H1 (cell line): ENCODE data around the gene GABRR3. TPM values are rescaled to one million over a fixed set of nuclear protein-coding genes. Genes with fewer than 3 reads are reported as not detected.

Experiments used
- CTCF ChIA-PET: fragments of 300-600 bp; sonication (Branson Sonifier 250); formaldehyde crosslinking; loops from one replicate; lab custom pipeline; 2021; ENCODE audit not compliant: partially characterized antibody; lab: Charles Lee
- POLR2A ChIA-PET: fragments of 300-600 bp; sonication (Branson Sonifier 250); formaldehyde crosslinking; loops from one replicate; lab custom pipeline; 2021; ENCODE audit warnings: inconsistent platforms; ENCODE audit not compliant: partially characterized antibody; lab: Charles Lee
- DNase-seq, 2 experiments: peaks; one replicate each; pipeline versions ENCODE4 v3.0.0 to v3.0.0-alpha.2; 2010 to 2022; ENCODE audit warnings: low spot score in 2 of 2, low read depth in 1 of 2, mixed read lengths in 1 of 2
- FAIRE-seq: peaks from 2 replicates; lab custom pipeline; 2011; peaks lifted over from hg19 to GRCh38; lab: Jason Lieb, UNC
- H2AFZ ChIP-seq: 2 replicates; pipeline ENCODE4 v1.8.1; 2012; ENCODE audit warnings: low read length, inconsistent platforms
- H2AK5ac ChIP-seq: 2 replicates; pipeline ENCODE4 v1.6.1; 2013; ENCODE audit warnings: low read depth, low read length
- H2BK120ac ChIP-seq: replicated peaks from 2 replicates; pipeline ENCODE3; 2013; ENCODE audit warnings: low read depth, low read length, inconsistent platforms
- H2BK12ac ChIP-seq: 2 replicates; pipeline ENCODE4 v1.6.1; 2013; ENCODE audit warnings: low read depth, low read length
- H2BK15ac ChIP-seq: 2 replicates; pipeline ENCODE4 v1.6.1; 2013; ENCODE audit warnings: low read length
- H2BK20ac ChIP-seq: 2 replicates; pipeline ENCODE4 v1.6.1; 2013; ENCODE audit warnings: low read length
- H2BK5ac ChIP-seq: 2 replicates; pipeline ENCODE4 v1.6.1; 2013; ENCODE audit warnings: low read depth, low read length
- H3K14ac ChIP-seq: 2 replicates; pipeline ENCODE4 v1.6.1; 2013; ENCODE audit warnings: inconsistent platforms; ENCODE audit not compliant: insufficient read length
- H3K18ac ChIP-seq: 2 replicates; pipeline ENCODE4 v1.6.1; 2013; ENCODE audit warnings: low read length; ENCODE audit errors: extremely low read depth
- H3K23ac ChIP-seq: 2 replicates; pipeline ENCODE4 v1.6.1; 2013; ENCODE audit warnings: inconsistent platforms; ENCODE audit not compliant: insufficient read length
- H3K23me2 ChIP-seq: 2 replicates; pipeline ENCODE4 v1.6.1; 2013; ENCODE audit warnings: low read depth, low read length
- H3K27ac ChIP-seq: 2 replicates; pipeline ENCODE4 v1.6.1; 2011; ENCODE audit warnings: low read depth, low read length, inconsistent platforms
- H3K27me3 ChIP-seq, 4 experiments: replicated peaks in 1 of 4; 1 replicate in 1 of 4; 2 replicates in 3 of 4; pipeline versions ENCODE4 v1.6.1 to v1.8.1; 2011 to 2013; ENCODE audit warnings: low read length in 3 of 4, mild to moderate bottlenecking in 3 of 4, inconsistent platforms in 2 of 4, mixed read lengths in 2 of 4, moderate library complexity in 1 of 4; ENCODE audit not compliant: control insufficient read depth in 3 of 4, insufficient read depth in 3 of 4; ENCODE audit errors: extremely low read depth in 1 of 4
- H3K36me3 ChIP-seq, 4 experiments: 2 replicates each; pipeline versions ENCODE4 v1.6.1 to v1.8.1; 2011 to 2013; ENCODE audit warnings: mild to moderate bottlenecking in 4 of 4, low read length in 3 of 4, moderate library complexity in 2 of 4, control low read depth in 1 of 4, inconsistent platforms in 1 of 4; ENCODE audit not compliant: insufficient read depth in 4 of 4, control insufficient read depth in 2 of 4
- H3K4ac ChIP-seq: replicated peaks from 2 replicates; pipeline ENCODE3; 2013; ENCODE audit warnings: low read length, low read depth, mixed read lengths, inconsistent platforms; ENCODE audit not compliant: insufficient read length
- H3K4me1 ChIP-seq, 4 experiments: replicated peaks in 1 of 4; 1 replicate in 1 of 4; 2 replicates in 3 of 4; pipeline versions ENCODE4 v1.6.1 to v1.8.1; 2011 to 2013; ENCODE audit warnings: low read length in 3 of 4, inconsistent platforms in 2 of 4, mixed read lengths in 1 of 4; ENCODE audit not compliant: insufficient read depth in 4 of 4, control insufficient read depth in 3 of 4
- H3K4me2 ChIP-seq, 2 experiments: 2 replicates each; pipeline versions ENCODE4 v1.6.1 to v1.8.1; 2011 to 2013; ENCODE audit warnings: low read depth in 2 of 2, low read length in 2 of 2, control low read depth in 1 of 2, inconsistent platforms in 1 of 2, mild to moderate bottlenecking in 1 of 2; ENCODE audit not compliant: insufficient read depth in 1 of 2
- H3K4me3 ChIP-seq, 4 experiments: fragments of 200-600, 300-600 bp in 1 of 4; sonication (generic), shearing (Covaris generic), sonication (Bioruptor Twin) in 1 of 4; 2 replicates each; pipeline versions ENCODE4 v1.5.1 to v1.8.1; 2011 to 2016; ENCODE audit warnings: low read length in 4 of 4, low read depth in 3 of 4, control low read depth in 2 of 4, inconsistent platforms in 2 of 4, mild to moderate bottlenecking in 2 of 4, mixed read lengths in 1 of 4, moderate library complexity in 1 of 4; ENCODE audit not compliant: insufficient read depth in 2 of 4; ENCODE audit errors: extremely low read depth in 1 of 4
- H3K56ac ChIP-seq: replicated peaks from 2 replicates; pipeline ENCODE3; 2013; ENCODE audit warnings: low read depth, mild to moderate bottlenecking, mixed read lengths, low read length, inconsistent platforms; ENCODE audit not compliant: insufficient read length
- H3K79me1 ChIP-seq: 2 replicates; pipeline ENCODE4 v1.6.1; 2013; ENCODE audit warnings: low read depth, low read length, control low read depth
- H3K79me2 ChIP-seq, 2 experiments: 2 replicates each; pipeline versions ENCODE4 v1.6.1 to v1.8.1; 2012 to 2013; ENCODE audit warnings: low read length in 2 of 2, mild to moderate bottlenecking in 2 of 2, inconsistent platforms in 1 of 2; ENCODE audit not compliant: insufficient read depth in 2 of 2, control insufficient read depth in 1 of 2
- H3K9ac ChIP-seq, 4 experiments: replicated peaks in 1 of 4; 1 replicate in 1 of 4; 2 replicates in 3 of 4; pipeline versions ENCODE4 v1.6.1 to v1.8.1; 2011 to 2013; ENCODE audit warnings: low read depth in 3 of 4, low read length in 3 of 4, control low read depth in 2 of 4, mild to moderate bottlenecking in 2 of 4, moderate library complexity in 2 of 4, inconsistent platforms in 1 of 4; ENCODE audit errors: extremely low read depth in 1 of 4
- H3K9me3 ChIP-seq, 2 experiments: 2 replicates each; pipeline versions ENCODE4 v1.6.1 to v1.8.1; 2012 to 2013; ENCODE audit warnings: mild to moderate bottlenecking in 2 of 2, moderate library complexity in 2 of 2, control low read depth in 1 of 2, inconsistent platforms in 1 of 2, low read depth in 1 of 2, low read length in 1 of 2, mixed read lengths in 1 of 2; ENCODE audit not compliant: insufficient read depth in 2 of 2
- H4K20me1 ChIP-seq, 2 experiments: replicated peaks in 1 of 2; 2 replicates each; pipeline versions ENCODE3 to v1.8.1; 2011 to 2013; ENCODE audit warnings: inconsistent platforms in 2 of 2, low read length in 2 of 2, mild to moderate bottlenecking in 1 of 2; ENCODE audit not compliant: insufficient read depth in 2 of 2, control insufficient read depth in 1 of 2
- H4K5ac ChIP-seq: 2 replicates; pipeline ENCODE4 v1.6.1; 2013; ENCODE audit warnings: low read length, low read depth, mixed read lengths, inconsistent platforms; ENCODE audit not compliant: insufficient read length
- H4K8ac ChIP-seq: 2 replicates; pipeline ENCODE4 v1.8.0; 2013; ENCODE audit warnings: mild to moderate bottlenecking, moderate library complexity, low read length, inconsistent platforms; ENCODE audit not compliant: insufficient read depth; ENCODE audit errors: extremely low read depth
- H4K91ac ChIP-seq: replicated peaks from 2 replicates; pipeline ENCODE3; 2013; ENCODE audit warnings: low read length, mixed read lengths, inconsistent platforms; ENCODE audit not compliant: insufficient read length
- CBX8 ChIP-seq: fragments of 300-800, 300-1000 bp; sonication (generic); IDR thresholded peaks from 2 replicates; pipeline ENCODE4 v1.7.1; 2016; ENCODE audit warnings: low read depth, low read length, borderline replicate concordance
- CHD1 ChIP-seq: IDR thresholded peaks from 2 replicates; pipeline ENCODE4 v1.6.1; 2012; ENCODE audit warnings: low read depth, low read length, improper control_type of control experiment
- CTBP2 ChIP-seq: IDR thresholded peaks from 2 replicates; pipeline ENCODE4 v1.7.0; 2011; ENCODE audit warnings: borderline replicate concordance, mild to moderate bottlenecking, moderate library complexity, mixed read lengths, low read length; ENCODE audit not compliant: insufficient read depth, insufficient read length
- POLR2AphosphoS5 ChIP-seq: IDR thresholded peaks from 2 replicates; pipeline ENCODE4 v1.6.1; 2011; ENCODE audit warnings: low read depth, low read length
- RFX5 ChIP-seq: IDR thresholded peaks from 2 replicates; pipeline ENCODE4 v1.6.1; 2011; ENCODE audit warnings: low read depth, low read length, improper control_type of control experiment, borderline replicate concordance
- SIN3A ChIP-seq, 2 experiments: IDR thresholded peaks in 1 of 2; conservative IDR thresholded peaks in 1 of 2; 2 replicates each; pipeline ENCODE4 v1.6.1; 2011 to 2012; ENCODE audit warnings: low read length in 2 of 2, improper control_type of control experiment in 1 of 2, low read depth in 1 of 2, mild to moderate bottlenecking in 1 of 2
- SRF ChIP-seq: IDR thresholded peaks from 2 replicates; pipeline ENCODE4 v1.6.1; 2011; ENCODE audit warnings: mild to moderate bottlenecking, low read depth, low read length, moderate library complexity
- SUZ12 ChIP-seq: fragments of 200-600 bp; sonication (generic); IDR thresholded peaks from 2 replicates; pipeline ENCODE4 v1.6.1; 2012; ENCODE audit warnings: mild to moderate bottlenecking, inconsistent platforms, low read length, moderate library complexity, mixed read lengths
- TAF1 ChIP-seq: IDR thresholded peaks from 2 replicates; pipeline ENCODE4 v1.6.1; 2011; ENCODE audit warnings: mild to moderate bottlenecking, low read depth, low read length
- WGBS, 2 experiments: shearing (Covaris generic) in 1 of 2; methylation state at CpG; one replicate each; pipeline versions ENCODE4 v1.1.6 to v1.1.7; 2013 to 2015; ENCODE audit warnings: low lambda C conversion rate in 2 of 2, mixed read lengths in 2 of 2, inconsistent platforms in 1 of 2, low coverage in 1 of 2, missing lambda C conversion rate in 1 of 2; ENCODE audit not compliant: insufficient replicate concordance in 2 of 2, insufficient coverage in 1 of 2, insufficient read length in 1 of 2; ENCODE audit errors: extremely low coverage in 1 of 2, missing lambda C conversion rate in 1 of 2; 5-methylcytosine and 5-hydroxymethylcytosine counted together
- polyA plus RNA-seq, 7 experiments: library from polyadenylated mRNA; depleted of rRNA in 3 of 7; stranded (reverse) in 5 of 7; unstranded in 2 of 7; fragments of >200 nt in 5 of 7; fragments of 200-250 nt in 2 of 7; gene quantifications; 1 replicate in 5 of 7; 2 replicates in 1 of 7; 4 replicates in 1 of 7; pipeline versions ENCODE4 v1.2.1 to v1.2.3, GENCODE V29; 2011 to 2013; ENCODE audit warnings: missing spikeins in 2 of 7, mixed read lengths in 2 of 7
- total RNA-seq: library from RNA; stranded (reverse); fragmentation: NEBNext Ultra II Directional; extraction: Animal tissue kit (Norgen Biotek cat#: 25700); gene quantifications from 2 replicates; pipeline ENCODE4 v1.2.1, GENCODE V29; 2021

The GABRR3 gene
- total and polyA plus RNA-seq, 2 of the 8 experiments (the other 6 are each of a cell fraction or from before 2014, with no cell fraction given): not detected

DNA sequence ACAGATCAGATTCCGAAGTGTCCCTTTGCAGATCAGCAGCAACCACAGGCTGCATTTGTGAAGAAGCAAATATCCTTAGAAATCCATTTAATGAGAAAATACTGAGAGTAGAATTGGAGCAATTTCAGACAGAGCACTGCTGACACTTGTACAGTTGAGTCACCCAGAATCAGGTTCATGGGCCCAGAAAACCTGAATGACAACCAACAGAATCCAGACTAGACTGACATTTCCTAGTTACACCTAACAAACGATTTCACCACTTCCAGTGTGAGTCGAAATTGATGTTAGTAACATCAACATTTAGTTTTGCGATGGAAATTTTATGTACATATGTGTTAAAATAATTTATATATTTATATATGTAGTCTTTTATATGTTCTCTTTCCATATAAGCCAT, 16.8 kb downstream of the GABRR3 start:
- Histone ChIP-seq H3K27me3 (no peaks in the 10 kb centered on the region), H4K5ac (no peak overlapping the region), H2AFZ (no peak overlapping the region), H3K4ac (no peak overlapping the region), H3K56ac (no peak overlapping the region), H3K36me3 (no peaks in the 10 kb centered on the region), H3K4me3 (no peak overlapping the region), H3K14ac (no peak overlapping the region), H4K20me1 (no peaks in the 10 kb centered on the region), H3K18ac (no peak overlapping the region), H3K9me3 (no peaks in the 10 kb centered on the region), H4K91ac (no peak overlapping the region), H4K8ac (no peak overlapping the region), H2AK5ac (no peak overlapping the region), H3K23me2 (no peaks in the 10 kb centered on the region), H3K4me1 (no peaks in the 10 kb centered on the region), H2BK15ac (no peak overlapping the region), H3K27ac (no peak overlapping the region), H3K9ac (no peak overlapping the region), H3K79me1 (no peaks in the 10 kb centered on the region), H3K79me2 (no peaks in the 10 kb centered on the region), H3K23ac (no peak overlapping the region), H2BK20ac (no peak overlapping the region), H3K4me2 (no peak overlapping the region), H2BK5ac (no peak overlapping the region), H2BK120ac (no peak overlapping the region), H2BK12ac (no peak overlapping the region)
- TF ChIP-seq POLR2AphosphoS5 (no peak), SRF (no peak), TAF1 (no peak), RFX5 (no peak), SUZ12 (no peak), CTBP2 (no peak), CBX8 (no peak), CHD1 (no peak), SIN3A (conservative IDR thresholded peaks at IDR 0.05 in 1 of 2, IDR thresholded peaks at IDR 0.05 in 1 of 2; ENCODE audit: low read depth in 1 of 2, low read length in 2 of 2) (no peak)
- FAIRE-seq (no peak), DNase-seq (no peak)
- WGBS, 2 experiments: 89% methylated on average over 4 of the region's 4 CpGs; no CpG with 5 or more reads in 1 of the 2 experiments
- ChIA-PET POLR2A (no interaction called here), CTCF (interaction anchor here (1.3 kb wide), 1 partner anchor 20 kb away, joined by 4 read pairs; no protein-coding TSS in a partner anchor)
